Type B pancreatic cell (in vitro differentiated cells): ENCODE measurements around the gene NDUFA12. TPM values are rescaled to one million over a fixed set of nuclear protein-coding genes. Genes with fewer than 3 reads are reported as not detected.

Experiments
- DNase-seq: peaks from one replicate; pipeline ENCODE4 v3.0.0; 2021; ENCODE audit warnings: mixed read lengths; ENCODE audit not compliant: unreplicated experiment; ENCODE audit errors: extremely low spot score
- H3K27ac Mint-ChIP-seq: 2 replicates; pipeline ENCODE4 v1.8.0; 2021; ENCODE audit warnings: mild to moderate bottlenecking, mixed read lengths
- H3K27me3 Mint-ChIP-seq: 2 replicates; pipeline ENCODE4 v1.8.0; 2021; ENCODE audit warnings: mixed read lengths
- H3K36me3 Mint-ChIP-seq: 2 replicates; pipeline ENCODE4 v1.8.0; 2021; ENCODE audit warnings: mixed read lengths
- H3K4me1 Mint-ChIP-seq: one replicate; pipeline ENCODE4 v1.8.0; 2021; ENCODE audit warnings: mixed read lengths; ENCODE audit not compliant: unreplicated experiment
- H3K4me3 Mint-ChIP-seq: 2 replicates; pipeline ENCODE4 v1.8.0; 2021; ENCODE audit warnings: mild to moderate bottlenecking, mixed read lengths
- H3K9me3 Mint-ChIP-seq: 2 replicates; pipeline ENCODE4 v1.8.0; 2021; ENCODE audit warnings: mixed read lengths
- long read RNA-seq: library from polyadenylated mRNA; unstranded; transcript quantifications from one replicate; pipeline ENCODE4 v2.0.0, GENCODE V29; 2020
- total RNA-seq: library from RNA; stranded (reverse); gene quantifications from 2 replicates; pipeline ENCODE4 v1.2.1, GENCODE V29; 2021; ENCODE audit warnings: low replicate concordance
- TF ChIP-seq, protein P1 (sequence below): fragments of 200-600 bp; sonication (generic); conservative IDR thresholded peaks from 2 replicates; pipeline ENCODE4 v1.5.0; 2021; ENCODE audit warnings: antibody characterized with exemption, mild to moderate bottlenecking

NDUFA12 gene
- total RNA-seq, result 109 and 114 TPM in 2 replicates
- long read RNA-seq, transcript NDUFA12-201 (4 exons, 635 nt), result major isoform, 26 of 29 reads
- long read RNA-seq, partial matches to known transcripts, result 1 of 29 reads
- long read RNA-seq, other reads (novel, unspliced or antisense), result 2 of 29 reads

DNA sequence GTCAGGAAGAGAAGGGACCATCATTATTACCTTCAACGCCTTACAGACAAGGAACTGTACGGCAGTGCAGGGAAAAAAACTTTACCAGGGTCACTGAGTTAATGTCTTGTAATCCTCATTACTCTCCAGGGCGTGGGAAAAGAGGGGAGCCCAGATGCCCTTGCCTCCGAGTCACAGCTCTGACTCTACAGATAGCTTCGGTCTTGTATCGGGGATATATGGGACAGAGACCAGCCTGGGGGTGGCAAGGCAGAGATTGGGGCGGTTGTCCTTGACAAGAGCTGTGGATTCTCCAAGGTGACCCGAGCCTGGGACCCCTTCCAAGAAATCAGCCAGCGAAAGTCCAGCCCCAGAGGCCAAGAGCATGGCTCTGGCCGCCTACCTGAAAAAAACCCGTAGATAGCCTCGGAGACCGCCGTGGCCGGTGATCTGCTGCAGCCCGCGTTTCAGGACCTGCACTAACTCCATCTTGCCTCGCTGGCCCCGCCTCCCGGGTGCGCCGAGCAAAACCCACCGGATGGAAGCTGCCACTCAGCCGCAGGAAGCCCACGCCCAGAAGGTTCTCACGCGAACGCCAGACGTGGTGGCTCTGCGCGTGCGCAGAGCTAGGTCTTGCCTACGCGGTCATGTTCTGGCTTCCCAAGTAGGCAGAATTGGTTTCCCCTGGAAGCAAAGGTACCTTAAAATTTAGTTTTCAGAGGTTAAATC, at the start of gene NDUFA12:
Gene NDUFA12, minus strand, starts transcription at position 485 of the 708 bp plus-strand sequence. Its CDS starts 17 bp downstream, at position 468.
- peak; percentile 96 for DNase-seq
- peaks cover 22% of the 10 kb centered on the region for H3K4me1 Mint-ChIP-seq
- H3K36me3 Mint-ChIP-seq, result peaks cover 20% of the 10 kb centered on the region
- TF ChIP-seq, protein P1, sequence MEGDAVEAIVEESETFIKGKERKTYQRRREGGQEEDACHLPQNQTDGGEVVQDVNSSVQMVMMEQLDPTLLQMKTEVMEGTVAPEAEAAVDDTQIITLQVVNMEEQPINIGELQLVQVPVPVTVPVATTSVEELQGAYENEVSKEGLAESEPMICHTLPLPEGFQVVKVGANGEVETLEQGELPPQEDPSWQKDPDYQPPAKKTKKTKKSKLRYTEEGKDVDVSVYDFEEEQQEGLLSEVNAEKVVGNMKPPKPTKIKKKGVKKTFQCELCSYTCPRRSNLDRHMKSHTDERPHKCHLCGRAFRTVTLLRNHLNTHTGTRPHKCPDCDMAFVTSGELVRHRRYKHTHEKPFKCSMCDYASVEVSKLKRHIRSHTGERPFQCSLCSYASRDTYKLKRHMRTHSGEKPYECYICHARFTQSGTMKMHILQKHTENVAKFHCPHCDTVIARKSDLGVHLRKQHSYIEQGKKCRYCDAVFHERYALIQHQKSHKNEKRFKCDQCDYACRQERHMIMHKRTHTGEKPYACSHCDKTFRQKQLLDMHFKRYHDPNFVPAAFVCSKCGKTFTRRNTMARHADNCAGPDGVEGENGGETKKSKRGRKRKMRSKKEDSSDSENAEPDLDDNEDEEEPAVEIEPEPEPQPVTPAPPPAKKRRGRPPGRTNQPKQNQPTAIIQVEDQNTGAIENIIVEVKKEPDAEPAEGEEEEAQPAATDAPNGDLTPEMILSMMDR, result no peak
- H3K4me3 Mint-ChIP-seq, result peak within 1 kb of the TSS; percentile 97
- H3K27ac Mint-ChIP-seq, result peak within 1 kb of the TSS; percentile 94
- peaks cover 13% of the 10 kb centered on the region for H3K9me3 Mint-ChIP-seq
- no peaks in the 10 kb centered on the region for H3K27me3 Mint-ChIP-seq

- TF ChIP-seq, protein P1, result no peak
- no peak overlapping the region for H3K27ac Mint-ChIP-seq
- H3K27me3 Mint-ChIP-seq, result no peaks in the 10 kb centered on the region
- no peaks in the 10 kb centered on the region for H3K4me1 Mint-ChIP-seq
- no peak for DNase-seq
- no peaks in the 10 kb centered on the region for H3K9me3 Mint-ChIP-seq
- peaks cover 13% of the 10 kb centered on the region for H3K36me3 Mint-ChIP-seq
- H3K4me3 Mint-ChIP-seq, result no peak overlapping the region
These were observed 47.7 kb upstream of the NDUFA12 start for GRCh38 chr12:95051241-95051640.

DNA sequence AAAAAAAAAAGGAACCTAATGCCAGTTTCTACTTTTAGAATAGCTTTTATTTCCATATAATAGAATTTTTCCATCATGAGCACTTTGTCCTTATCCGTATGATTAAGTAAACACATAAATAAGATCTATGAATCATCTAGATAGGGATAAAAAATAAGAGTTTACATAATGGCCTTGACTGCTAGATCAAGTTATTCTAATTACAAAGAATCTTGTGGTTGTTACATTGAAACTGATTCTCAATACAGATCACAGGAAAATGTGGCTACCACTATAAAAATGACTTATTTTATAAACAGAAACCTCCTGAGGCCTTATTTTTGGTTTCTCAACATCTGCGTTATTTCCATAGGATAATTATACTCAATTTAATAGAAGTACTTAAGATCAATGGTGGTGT, 34.4 kb upstream of the NDUFA12 start:
- no peak overlapping the region for H3K27ac Mint-ChIP-seq
- H3K4me3 Mint-ChIP-seq, result no peak overlapping the region
- DNase-seq, result no peak
- H3K4me1 Mint-ChIP-seq, result no peaks in the 10 kb centered on the region
- H3K27me3 Mint-ChIP-seq, result no peaks in the 10 kb centered on the region
- TF ChIP-seq, protein P1, result no peak
- no peaks in the 10 kb centered on the region for H3K9me3 Mint-ChIP-seq
- peaks cover 3% of the 10 kb centered on the region for H3K36me3 Mint-ChIP-seq

DNA sequence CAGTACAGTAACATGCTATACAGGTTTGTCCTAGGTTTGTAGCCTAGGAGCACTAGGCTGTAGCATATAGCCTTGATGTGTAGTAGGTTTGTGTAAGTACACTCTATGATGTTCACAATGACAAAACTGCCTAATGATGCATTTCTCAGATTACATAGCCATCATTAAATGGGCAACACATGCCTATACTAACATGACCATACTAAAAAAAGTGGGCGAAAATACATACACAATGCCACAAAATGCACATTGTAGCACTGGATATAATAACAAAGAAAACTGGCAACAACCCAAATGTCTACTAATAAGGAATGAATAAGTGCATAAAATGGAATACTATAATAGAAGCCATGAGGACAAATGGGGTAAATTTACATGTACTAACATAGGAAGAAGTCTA, 31.3 kb upstream of the NDUFA12 start:
- Mint-ChIP-seq H3K4me1 (no peaks in the 10 kb centered on the region), H3K4me3 (no peak overlapping the region), H3K36me3 (peaks cover 7% of the 10 kb centered on the region), H3K9me3 (no peaks in the 10 kb centered on the region), H3K27ac (no peak overlapping the region), H3K27me3 (no peaks in the 10 kb centered on the region)
- no peak for DNase-seq
- TF ChIP-seq, protein P1, result no peak

DNA sequence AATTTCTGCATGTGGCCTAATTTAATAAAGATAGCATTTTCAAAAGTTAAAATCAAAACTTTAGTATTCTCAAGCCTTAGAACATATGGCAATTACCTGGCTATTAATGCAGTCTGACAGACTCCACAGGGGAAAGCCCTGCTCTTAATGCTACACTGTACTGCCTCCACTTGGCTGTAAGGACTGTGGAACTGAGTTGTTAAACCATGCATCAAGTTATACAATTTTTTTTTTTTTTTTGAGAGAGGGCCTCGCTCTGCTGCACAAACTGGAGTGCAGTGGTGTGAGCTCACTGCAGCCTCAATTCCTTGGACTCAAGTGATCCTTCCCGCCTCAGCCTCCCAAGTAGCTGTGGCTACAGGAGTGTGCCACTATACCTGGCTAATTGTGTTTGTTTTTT, 19.0 kb upstream of the NDUFA12 start:
- TF ChIP-seq, protein P1, result no peak
- no peak overlapping the region for H3K4me3 Mint-ChIP-seq
- peaks cover 14% of the 10 kb centered on the region for H3K36me3 Mint-ChIP-seq
- H3K9me3 Mint-ChIP-seq, result no peaks in the 10 kb centered on the region
- DNase-seq, result no peak
- H3K27ac Mint-ChIP-seq, result no peak overlapping the region
- no peaks in the 10 kb centered on the region for H3K4me1 Mint-ChIP-seq
- no peaks in the 10 kb centered on the region for H3K27me3 Mint-ChIP-seq
